GM21526 (cell line): ENCODE data around the gene CPB2.

Source experiments
- ATAC-seq: cut with Tn5 transposase; IDR thresholded peaks from one replicate; pipeline ENCODE4 v1.9.1; 2021; ENCODE audit warnings: moderate library complexity; ENCODE audit not compliant: unreplicated experiment, low FRiP score

Gene CPB2

DNA sequence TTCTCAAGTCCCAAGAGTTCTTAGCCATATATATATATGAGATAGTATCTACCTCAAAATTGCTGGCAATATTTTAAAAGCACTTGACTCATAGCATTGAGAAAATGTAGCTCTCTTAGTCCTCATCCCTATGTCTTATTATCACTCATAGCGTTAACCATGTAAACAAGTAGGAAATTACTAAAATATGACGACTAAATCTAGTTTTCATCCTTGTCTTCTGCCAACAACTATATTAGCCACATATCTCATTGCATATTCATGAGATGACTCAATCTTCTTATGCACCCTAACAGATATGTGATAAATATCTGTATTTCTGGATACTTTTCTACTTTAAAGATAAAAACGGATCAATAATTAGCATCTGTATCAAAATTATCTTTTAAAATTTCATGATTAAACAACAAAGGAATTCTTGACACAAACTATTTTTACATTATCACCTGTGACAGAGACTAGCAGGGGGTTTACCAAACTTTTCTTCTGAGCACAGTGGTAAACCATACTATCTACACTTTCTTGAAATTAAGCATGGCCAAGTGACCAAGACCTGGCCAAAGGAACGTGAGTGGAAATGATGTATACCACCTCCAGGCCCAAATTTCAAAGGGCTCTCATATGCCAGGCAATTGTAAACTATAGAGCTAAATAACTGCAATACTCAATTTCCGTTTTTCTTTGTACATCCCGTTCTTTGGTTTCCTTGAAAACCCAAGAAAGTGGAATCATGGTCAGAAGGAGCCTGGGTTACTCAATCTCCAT is 98.0 kb downstream of the CPB2 start:
- ATAC-seq = no peak

DNA sequence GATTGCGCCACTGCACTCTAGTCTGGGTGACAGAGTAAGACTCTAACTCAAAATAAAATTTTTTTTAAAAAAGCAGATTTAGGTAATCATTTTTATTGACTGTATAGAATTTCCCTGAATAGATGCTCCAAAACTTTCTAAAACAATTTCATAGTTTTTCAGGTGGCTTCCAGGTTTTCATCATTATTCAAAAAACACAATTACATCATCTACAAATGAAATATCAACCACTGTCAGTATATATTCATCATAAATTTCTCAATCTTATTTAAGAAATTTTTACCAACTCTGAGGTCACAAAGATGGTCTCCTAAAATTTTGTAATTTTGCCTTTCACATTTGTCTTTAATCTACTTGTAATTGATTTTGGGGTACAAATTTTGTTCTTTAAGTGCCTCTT is 100.3 kb downstream of the CPB2 start:
- no peak for ATAC-seq
